Measurements from ENCODE around the gene TTC22. TPM values are rescaled to one million over a fixed set of nuclear protein-coding genes. Genes with fewer than 3 reads are reported as not detected.

Gene TTC22
- polyA plus RNA-seq, 10 donors, result 0.06 to 1.7 (median 0.23) TPM; not detected in 3

GRCh38 chr1:54835131-54835898 lies 34.2 kb upstream of the TTC22 start:
- no peak for DNase-seq

GRCh38 chr1:54834007-54834541 lies 33.0 kb upstream of the TTC22 start:
- no peak for DNase-seq

GRCh38 chr1:54833121-54833520 lies 32.0 kb upstream of the TTC22 start:
- no peak for DNase-seq

- DNase-seq, result no peak
Measured at GRCh38 chr1:54826226-54826816, 25.2 kb upstream of the TTC22 start.

GRCh38 chr1:54825696-54826095 lies 24.6 kb upstream of the TTC22 start:
- no peak for DNase-seq

- DNase-seq, result no peak
Measured at GRCh38 chr1:54823670-54824069, 22.5 kb upstream of the TTC22 start.

GRCh38 chr1:54819733-54820132 lies 18.6 kb upstream of the TTC22 start:
- DNase-seq, result no peak

- no peak for DNase-seq
Measured at GRCh38 chr1:54819195-54819536, 18.0 kb upstream of the TTC22 start.

- DNase-seq, result no peak
Measured at GRCh38 chr1:54818461-54819194, 17.5 kb upstream of the TTC22 start.

- no peak for DNase-seq
Measured at GRCh38 chr1:54816951-54817350, 15.8 kb upstream of the TTC22 start.

GRCh38 chr1:54816130-54816529 lies 15.0 kb upstream of the TTC22 start:
- DNase-seq, result no peak

GRCh38 chr1:54815086-54815876 lies 14.2 kb upstream of the TTC22 start:
- DNase-seq, result no peak

GRCh38 chr1:54814571-54814970 lies 13.4 kb upstream of the TTC22 start:
- DNase-seq, result no peak

- no peak for DNase-seq
Measured at GRCh38 chr1:54814126-54814498, 13.0 kb upstream of the TTC22 start.

- DNase-seq, result no peak
Measured at GRCh38 chr1:54813485-54814125, 12.5 kb upstream of the TTC22 start.

- no peak for DNase-seq
Measured at GRCh38 chr1:54812801-54813484, 11.8 kb upstream of the TTC22 start.

GRCh38 chr1:54811739-54812655 lies 10.9 kb upstream of the TTC22 start:
- DNase-seq, result no peak

GRCh38 chr1:54811066-54811465 lies 9.9 kb upstream of the TTC22 start:
- DNase-seq, result no peak

GRCh38 chr1:54810153-54810942 lies 9.2 kb upstream of the TTC22 start:
- DNase-seq, result peak; percentile 32 to 71 (median 47)

All from muscle of back (tissue), 11 donors.